Measurements from ENCODE around the gene HNRNPL.

HNRNPL gene

DNA sequence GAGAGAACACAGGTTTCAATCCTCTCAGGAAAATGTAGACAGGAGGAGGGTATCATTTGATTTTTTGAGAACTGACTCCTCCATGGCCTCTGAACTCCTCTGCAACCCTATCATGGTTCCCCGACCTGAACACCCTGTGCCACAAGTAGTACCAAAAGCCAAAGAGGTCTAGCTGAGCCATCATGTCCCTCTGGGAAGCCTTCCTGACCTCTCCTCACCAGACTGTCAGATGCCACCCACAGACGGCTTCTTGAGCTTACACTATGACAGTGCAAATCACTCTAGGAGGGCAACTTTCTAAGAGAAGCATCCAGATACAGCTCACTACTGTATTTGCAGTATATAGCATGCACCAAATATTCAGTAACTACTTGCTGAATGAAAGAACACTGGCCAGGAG lies 3.7 kb downstream of the HNRNPL start:
- in situ Hi-C loops (cut with MboI; ENCODE audit: low sequenced_read_pairs): no loop called here

DNA sequence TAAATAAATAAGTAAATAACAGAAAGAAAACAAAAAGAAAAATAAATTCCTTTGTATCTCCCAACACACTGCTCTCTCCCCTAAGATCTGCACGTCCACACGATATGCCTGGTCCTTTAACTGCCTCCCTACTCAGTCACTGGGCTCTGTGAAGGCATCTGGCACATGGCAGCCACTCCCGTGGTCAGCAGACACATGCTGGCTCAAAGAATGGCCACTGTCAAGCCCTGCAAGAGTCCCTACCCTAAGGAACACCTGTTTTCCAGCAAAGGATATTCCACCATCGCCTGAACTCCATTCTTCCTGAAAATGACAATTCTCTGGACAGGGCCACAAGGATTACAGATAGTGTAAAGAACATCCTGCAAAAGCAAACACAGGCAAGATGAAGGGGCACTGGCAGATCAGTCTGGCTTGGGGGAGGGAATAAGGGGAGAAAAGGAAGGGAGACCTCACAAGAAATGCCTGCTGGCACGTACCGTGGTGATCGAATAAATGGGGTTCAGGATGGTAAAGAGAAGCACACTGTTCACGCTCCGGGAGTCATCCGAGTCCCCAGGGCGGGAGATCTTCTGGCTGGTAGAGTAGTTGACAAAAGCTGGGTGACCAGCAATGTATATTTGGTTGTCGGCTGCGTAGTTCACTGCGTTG lies 4.3 kb downstream of the HNRNPL start:
- in situ Hi-C loops (cut with MboI; ENCODE audit: low sequenced_read_pairs): no loop called here

DNA sequence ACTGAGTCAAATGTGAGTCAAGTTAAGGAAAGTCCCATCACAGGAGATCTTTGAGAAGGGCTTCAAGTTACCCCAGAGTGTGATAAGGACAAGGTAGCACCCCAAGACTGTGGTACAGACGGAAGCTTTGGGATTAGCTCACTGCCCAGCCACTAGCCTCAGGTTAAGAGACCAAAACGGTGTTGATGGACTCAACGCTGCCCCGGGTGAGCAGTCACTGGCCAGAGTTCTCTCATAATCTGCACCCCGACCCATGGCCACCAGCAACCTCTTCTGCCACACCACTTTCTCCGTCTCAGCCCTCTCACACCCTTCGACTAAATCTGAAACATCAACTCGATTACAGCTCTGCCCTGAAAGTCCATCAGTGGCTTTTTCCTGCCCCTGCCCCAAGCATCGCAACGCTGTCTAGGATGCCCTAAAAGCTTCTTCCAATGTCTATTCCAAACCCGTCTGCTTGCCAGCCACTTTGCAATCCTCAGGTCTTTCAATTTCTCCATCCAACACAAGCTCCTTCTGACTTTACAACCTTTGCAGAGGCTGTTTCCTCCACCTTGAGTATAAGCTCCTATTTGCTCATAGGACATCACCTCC lies 5.6 kb downstream of the HNRNPL start:
- in situ Hi-C loops (cut with MboI; ENCODE audit: low sequenced_read_pairs): no loop called here

DNA sequence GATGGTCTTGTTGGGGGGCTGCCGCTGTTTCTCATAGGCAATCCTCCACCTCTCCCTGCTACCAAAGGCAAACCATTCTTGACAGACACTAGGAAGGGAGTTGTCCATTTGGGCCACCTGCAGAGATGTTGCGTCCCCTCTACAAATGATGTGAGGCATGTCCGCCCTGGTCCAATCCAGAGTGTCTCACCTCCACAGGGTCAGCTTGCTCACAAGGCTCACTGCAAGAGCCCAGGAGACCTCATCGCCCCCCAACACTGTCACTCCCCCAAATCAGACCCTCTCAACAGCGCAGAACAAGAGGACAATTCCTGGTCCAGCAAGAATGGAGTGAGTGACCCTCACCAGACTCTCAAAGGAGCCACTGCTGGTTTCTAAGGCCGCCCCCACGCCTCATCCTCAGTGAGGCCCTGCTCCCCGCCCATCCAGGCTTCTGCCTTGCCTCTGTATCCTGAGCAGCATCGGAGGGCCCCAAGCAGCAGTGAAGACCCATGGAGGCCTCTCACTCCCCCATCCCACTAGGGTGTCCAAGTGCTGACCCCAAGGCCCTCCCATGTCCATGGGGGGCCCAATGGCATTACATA lies 6.5 kb downstream of the HNRNPL start:
- in situ Hi-C loops (cut with MboI; ENCODE audit: low sequenced_read_pairs): no loop called here

DNA sequence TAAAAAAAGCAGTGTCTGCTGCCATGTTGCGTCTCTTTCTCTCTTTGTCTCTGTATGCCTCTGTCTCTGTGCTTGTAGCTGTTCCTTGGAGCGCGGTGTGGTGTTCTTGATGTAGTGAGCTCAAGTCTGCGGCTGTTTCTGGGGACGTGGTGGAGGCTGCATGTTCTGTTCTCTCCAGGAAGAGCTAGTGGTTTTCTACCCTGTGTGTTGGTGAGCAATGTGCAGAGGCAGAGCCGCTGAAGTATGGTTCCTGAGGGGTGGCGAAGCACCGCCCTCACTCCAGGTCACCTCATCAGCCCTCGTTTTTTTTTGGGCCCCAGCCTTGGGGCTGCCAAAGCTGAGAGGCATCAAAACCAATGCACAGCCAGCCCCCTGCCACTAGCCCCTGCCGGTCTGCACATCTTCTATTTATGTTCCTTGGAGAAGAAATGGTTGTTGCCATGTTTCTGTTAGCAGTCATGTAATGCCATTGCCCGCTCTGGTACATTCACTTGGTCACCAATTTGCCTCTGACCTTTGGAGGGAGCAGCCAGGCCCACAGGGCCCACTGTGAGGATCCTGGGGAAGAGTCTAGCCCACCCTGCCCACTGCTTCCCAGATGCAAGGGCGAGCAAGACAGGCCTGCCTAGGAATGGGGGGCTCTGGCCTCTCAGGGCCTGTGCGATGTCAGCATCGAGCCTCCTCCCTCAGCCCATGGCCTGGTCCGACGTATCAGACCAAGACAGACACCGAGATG lies 7.2 kb downstream of the HNRNPL start:
- in situ Hi-C loops (cut with MboI; ENCODE audit: low sequenced_read_pairs): no loop called here

DNA sequence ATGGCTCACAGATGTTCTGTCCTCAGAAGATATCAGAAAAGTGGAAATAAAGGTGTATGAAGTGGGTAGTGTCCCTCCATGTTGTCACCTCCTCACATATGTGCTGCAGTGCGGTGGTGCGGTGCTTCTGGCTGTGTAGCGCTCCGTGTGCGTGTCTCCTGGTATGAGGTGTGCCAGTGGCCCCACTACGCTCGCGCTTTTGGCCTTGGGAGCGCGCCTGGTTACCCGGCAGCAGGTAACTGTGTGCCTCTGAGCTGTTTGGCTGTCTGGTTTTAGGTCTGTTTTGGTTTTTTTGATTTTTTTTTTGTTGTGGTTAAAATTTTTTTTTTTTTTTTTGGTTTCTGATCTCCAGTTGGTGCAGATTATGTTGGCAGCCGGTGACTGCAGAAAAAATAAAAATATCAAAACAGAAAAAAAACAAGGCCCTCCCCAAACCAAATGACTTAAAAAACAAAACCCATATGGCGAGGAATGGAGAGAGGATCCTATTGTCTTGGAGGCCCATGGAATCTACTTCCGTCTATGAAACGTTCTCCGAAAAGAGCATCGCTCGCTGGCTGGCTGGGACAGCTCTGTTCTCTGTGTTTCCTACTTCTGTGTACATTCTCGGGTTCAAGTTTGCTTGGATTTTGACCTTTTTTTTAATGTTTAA lies 7.9 kb downstream of the HNRNPL start:
- in situ Hi-C loops (cut with MboI; ENCODE audit: low sequenced_read_pairs): no loop called here

DNA sequence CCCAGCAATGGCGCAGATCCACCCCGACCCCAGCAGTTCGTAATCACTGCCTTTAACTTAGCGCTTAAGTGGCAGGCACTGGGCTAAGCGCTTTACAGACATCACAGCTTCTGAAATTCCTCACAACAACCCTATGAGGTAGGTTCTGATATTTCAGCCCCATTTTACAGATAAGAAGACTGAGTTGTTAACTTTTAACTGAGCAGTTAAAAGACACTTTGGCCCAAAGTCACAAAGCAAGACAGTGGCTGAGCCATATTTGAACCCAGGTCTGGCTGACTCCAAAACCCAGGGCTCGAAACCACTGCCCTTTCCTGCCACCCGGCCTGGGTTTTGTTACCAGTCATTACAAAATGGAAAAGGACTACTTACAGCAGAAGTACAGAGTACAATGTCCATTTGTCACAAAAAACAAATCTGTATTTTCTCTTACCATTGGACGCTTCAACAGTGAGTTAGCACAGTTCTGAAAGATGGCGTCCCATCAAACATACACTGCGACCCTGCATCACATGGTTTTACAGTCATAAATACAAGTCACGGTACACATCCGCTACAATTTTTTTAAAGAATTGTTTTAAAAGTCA lies 8.5 kb downstream of the HNRNPL start:
- in situ Hi-C loops (cut with MboI; ENCODE audit: low sequenced_read_pairs): no loop called here

DNA sequence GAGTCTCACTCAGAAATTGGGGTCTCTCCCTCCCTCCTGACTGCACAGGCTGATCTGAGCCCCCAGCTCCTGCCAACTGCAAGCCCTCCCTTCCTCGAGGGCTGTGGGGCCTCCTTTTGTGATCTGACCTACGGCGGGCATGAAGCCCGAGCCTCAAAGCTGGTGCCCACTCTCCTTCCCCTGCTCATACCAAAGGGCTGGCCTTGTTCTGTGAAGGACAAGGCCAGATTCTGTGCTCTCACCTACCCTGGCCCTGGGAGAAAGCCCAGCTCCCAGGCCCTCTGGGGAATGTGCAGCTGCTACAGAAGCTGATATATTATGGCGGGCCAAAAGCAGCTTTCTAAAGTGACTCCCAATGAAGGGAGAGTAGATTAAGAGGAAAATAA lies 9.2 kb downstream of the HNRNPL start:
- in situ Hi-C loops (cut with MboI; ENCODE audit: low sequenced_read_pairs): no loop called here

DNA sequence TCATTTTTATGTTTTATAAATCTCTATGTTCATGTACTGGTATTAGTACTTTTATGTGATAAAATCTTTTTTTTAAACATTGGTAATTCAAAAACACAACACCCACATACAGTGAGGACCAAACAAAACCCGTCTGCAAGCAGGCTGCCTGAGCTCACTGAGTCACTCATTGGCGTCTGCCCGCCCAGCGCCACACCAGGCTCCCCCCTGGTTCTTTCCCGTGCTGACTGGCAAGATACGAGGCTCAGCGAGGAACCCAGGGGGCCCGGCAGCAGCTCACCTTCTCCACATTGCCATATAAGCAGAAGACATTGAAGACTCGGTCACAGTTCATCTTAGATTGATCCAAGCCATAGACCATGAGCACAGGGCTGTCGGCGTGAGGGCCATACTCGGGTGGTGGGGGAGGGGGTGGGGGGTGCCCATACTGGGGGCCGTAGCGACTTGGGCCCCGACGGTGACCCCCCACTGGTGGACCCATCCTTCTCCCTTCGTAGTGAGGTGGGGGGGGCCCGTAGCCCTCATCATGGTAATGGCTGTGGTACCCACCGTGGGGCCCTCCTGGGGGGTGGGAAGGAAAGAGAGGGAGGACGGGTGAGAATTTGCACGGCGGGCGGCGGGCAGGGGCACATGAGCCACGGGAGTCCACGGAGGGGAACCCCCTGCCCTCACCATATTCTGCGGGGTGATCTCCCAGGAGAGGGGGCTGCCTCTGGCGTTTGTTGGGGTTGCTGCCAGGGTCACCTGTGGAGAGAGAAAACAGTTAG lies 9.8 kb downstream of the HNRNPL start:
- in situ Hi-C loops (cut with MboI; ENCODE audit: low sequenced_read_pairs): no loop called here

DNA sequence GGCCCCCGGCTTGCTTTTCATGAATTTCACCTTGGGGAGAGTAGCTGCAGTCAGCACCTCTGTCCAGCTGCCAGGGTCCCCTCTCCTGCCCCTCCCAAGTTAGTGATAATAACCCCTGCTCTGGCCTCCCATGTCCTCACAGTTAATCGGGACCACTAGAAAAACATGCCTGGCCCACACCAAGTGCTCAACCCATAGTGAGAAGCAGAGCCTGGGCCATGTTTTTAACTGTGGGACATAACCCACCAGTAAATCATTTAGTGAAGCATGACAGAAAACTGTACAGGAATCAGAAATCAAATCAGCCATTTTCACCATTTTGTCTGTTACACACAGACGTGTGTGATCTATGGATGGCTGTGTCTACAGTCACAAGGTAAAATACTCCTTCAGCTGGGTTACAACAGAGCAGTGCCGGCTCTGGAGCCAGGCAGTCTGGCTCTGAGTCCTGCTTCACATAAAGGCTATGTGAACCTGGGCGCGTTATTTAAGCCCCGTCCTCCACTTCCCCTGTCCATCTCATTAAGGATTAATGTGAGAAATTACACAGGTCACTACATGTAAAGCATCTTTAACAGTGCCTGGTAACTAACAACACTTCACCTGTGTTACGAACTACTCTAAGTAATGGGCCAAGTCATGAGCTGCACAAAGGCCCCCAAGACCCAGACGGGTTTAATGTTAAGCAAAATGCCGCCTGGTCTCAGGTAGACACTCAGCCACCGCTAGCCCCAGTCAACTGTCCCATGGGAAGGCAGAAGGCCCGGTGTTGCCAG lies 10.6 kb downstream of the HNRNPL start:
- in situ Hi-C loops (cut with MboI; ENCODE audit: low sequenced_read_pairs): no loop called here

DNA sequence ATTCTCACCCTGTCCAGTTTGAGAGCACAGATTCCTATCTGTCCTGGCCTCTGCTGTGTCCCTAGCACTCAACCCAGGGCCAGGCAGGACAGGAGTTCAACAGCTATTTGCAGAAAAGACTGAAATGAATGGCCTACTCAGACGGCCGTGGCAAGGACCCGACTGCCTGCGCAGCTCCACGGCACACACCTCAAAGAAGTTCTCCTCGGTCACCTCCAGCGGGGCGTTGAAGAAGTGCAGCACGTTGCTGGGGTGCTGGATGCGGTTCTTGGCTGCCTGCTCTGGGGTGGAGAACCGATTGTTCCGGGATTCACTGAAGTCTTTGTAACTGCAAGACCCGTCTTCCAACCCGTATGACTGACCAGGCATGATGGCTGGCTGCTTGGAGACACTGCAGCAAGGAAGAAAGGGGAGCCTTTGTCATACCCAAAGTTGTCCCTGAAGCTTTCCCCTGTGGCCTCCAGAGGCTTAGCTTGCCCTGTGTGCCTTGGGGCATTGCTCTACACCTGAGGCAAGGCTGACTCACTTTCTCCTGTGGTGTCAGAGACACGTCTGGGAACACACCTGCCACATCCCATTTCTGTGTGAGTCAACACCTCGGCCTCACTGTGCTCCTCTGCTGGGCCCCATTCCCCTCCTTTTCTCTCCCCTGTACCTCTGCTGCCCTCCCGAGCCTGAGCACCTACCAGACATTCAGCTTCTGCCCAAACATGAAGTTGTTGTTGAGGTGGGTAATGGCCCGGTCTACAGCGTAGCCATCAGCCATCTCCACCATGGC lies 11.4 kb downstream of the HNRNPL start:
- in situ Hi-C loops (cut with MboI; ENCODE audit: low sequenced_read_pairs): no loop called here

DNA sequence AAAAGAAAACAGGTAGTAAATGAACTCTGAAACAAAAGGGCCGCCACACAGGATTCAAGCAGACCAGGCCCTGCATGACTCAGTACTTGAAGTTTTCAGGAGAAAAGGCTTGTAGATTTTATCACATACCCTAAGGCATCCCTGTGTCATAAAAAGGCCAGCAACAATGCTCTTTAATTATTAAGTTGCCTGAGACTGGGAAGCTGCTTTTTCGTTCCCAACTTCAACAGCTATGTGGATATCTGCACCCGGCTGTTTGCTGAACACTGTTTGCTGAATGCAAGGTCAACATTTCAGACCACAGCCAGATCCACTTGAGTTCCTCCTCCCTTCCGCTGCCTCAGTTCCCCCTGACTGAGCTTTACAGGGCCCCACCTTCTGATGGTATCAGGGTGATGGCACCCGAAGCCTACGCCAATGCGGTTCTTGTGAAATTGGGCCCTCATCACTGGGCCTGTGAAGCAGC lies 12.1 kb downstream of the HNRNPL start:
- in situ Hi-C loops (cut with MboI; ENCODE audit: low sequenced_read_pairs): no loop called here

DNA sequence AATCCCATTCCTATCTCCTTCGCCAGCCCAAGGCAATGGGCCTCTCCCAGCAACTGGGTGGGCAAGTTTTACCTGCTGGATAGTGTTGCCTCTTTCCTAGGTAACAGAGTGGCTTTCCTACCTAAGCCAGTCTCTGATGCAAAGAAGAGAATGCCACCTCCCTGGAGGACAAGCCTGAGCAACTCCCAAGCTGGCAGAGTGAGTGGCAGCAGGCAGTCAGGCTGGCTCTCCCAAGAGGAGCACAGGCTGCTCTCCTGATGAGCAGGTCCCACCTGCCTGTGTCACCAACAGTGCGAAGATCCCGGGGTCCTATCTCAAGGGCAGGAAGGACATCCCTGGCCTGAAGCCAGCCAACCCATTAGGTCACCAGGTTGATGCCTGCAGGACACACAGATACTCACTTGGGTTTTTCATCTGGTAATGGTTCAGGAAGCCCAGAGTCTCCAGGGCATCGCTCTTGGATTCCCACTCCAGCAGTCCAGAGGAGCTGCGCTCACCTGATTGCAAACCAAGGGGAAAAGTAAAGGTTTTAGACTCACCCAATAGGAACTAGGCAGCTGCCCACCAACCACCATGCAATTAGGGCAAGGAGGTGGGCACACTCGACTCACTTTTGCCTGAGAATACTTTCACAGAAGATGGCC lies 12.7 kb downstream of the HNRNPL start:
- in situ Hi-C loops (cut with MboI; ENCODE audit: low sequenced_read_pairs): no loop called here

DNA sequence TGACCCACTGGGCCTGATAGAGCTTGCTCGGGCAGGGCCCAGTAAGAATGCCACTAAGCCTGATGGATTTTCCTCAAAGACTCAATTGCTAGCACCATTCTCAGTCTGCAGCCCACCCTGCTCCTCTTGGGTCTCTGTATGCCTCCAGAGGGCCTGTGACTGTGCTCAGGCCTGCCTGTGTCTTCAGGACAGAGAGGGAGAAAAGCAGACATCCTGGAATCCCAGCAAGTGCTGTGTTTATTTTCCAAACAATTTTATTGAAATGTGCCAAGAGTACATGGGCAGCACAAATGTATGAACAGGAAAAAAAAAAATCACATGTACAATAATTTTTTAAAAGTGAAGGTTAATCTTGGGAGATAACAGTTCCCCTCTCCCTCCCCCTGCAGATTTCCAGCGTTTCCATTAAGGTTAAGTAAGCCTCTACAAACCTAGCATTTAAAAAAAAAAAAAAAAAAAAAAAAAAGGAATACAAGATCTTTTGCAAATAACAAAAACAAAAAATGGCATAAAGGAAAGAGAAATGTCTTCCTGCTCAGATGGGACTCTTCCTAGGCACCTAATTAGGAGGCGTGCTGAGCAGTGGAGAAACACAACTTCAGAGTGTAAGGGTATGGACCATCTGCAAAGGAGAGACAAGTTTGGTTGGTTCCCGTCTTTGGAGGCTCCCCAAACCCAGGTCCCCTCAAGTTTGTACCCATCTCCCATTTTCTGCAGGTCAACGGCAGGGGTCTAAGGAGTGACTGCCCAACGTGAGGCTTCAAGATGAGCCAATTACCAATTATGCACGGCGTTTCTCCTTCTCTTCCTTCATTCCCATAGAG lies 13.4 kb downstream of the HNRNPL start:
- in situ Hi-C loops (cut with MboI; ENCODE audit: low sequenced_read_pairs): no loop called here

DNA sequence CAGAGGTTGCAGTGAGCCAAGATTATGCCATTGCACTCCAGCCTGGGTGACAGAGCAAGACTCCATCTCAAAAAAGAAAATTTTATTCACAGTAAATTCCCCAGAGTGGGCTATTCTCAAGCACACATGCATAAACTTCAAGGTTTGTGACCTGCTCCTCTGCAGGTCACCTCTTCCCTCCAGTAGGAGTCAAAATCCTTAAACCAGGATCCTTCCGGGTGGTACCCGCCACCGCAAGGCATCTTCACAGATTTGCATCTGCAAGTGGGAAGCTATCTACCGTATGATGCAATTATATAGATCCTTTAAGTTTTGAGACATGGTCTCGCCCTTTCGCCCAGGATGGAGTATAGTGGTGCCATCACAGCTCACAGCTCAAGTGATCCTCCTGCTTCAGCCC lies 15.2 kb downstream of the HNRNPL start:
- in situ Hi-C loops (cut with MboI; ENCODE audit: low sequenced_read_pairs): no loop called here

DNA sequence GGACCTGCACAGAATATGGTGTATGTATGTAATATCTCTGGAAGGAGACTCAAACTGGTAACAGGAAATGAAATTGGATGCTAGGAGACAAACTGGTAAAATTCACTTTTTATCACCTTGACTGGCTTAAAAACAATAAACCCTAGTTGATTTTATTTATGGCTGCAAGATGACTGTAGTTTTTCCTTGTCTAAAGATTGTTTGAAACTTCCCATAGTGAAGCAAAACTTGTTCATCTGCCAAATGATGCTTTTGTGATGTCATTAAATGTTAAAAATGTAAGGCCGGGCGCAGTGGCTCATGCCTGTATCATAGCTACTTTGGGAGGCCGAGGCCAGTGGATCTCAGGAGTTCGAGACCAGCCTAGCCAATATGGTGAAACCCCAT lies 15.7 kb downstream of the HNRNPL start:
- in situ Hi-C loops (cut with MboI; ENCODE audit: low sequenced_read_pairs): no loop called here

DNA sequence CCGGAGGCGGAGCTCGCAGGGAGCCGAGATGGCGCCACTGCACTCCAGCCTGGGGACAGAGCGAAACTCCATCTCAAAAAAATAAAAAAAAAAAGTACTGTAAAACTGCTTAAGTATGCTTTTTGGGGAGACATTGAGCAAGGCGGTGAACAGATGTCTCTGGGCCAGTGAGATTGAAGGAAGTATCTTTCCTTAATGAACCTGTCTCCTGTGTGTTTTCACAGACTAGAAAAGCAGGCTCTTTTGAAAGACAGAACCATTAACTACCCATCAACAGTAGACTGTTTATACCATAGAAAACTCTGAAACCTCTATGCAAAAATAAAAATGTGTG lies 16.7 kb downstream of the HNRNPL start:
- in situ Hi-C loops (cut with MboI; ENCODE audit: low sequenced_read_pairs): no loop called here
